WTC11 (cell line): ENCODE results near the gene SH3TC2. TPM values are rescaled to one million over a fixed set of nuclear protein-coding genes. Genes with fewer than 3 reads are reported as not detected.

Experiments
- ATAC-seq: fragments of 200-7000 bp; cut with Tn5 transposase; 2 replicates; pipeline ENCODE4 v1.10.0; 2021; ENCODE audit warnings: mild to moderate bottlenecking, moderate library complexity
- CTCF ChIA-PET: fragments of 300-600 bp; sonication (Branson Sonifier 250); formaldehyde crosslinking; loops from one replicate; lab custom pipeline; 2021; ENCODE audit warnings: antibody characterized with exemption; lab: Charles Lee
- POLR2A ChIA-PET: fragments of 350-600 bp; sonication (Branson Sonifier 250); formaldehyde crosslinking; loops from one replicate; lab custom pipeline; 2021; ENCODE audit warnings: antibody characterized with exemption; lab: Charles Lee
- DNase-seq: peaks from one replicate; pipeline ENCODE4 v3.0.0; 2021; ENCODE audit warnings: low spot score
- H3K27ac Mint-ChIP-seq: 2 replicates; pipeline ENCODE4 v1.8.0; 2021; ENCODE audit warnings: mixed read lengths
- H3K27me3 Mint-ChIP-seq: 2 replicates; pipeline ENCODE4 v1.8.0; 2021; ENCODE audit warnings: low read depth, mild to moderate bottlenecking, moderate library complexity, mixed read lengths
- H3K36me3 Mint-ChIP-seq: 2 replicates; pipeline ENCODE4 v1.8.0; 2021; ENCODE audit warnings: mixed read lengths
- H3K4me1 Mint-ChIP-seq: 2 replicates; pipeline ENCODE4 v1.8.0; 2022; ENCODE audit warnings: mixed read lengths
- H3K4me3 Mint-ChIP-seq: 2 replicates; pipeline ENCODE4 v1.8.0; 2021; ENCODE audit warnings: mild to moderate bottlenecking, moderate library complexity, mixed read lengths
- H3K9me3 Mint-ChIP-seq: 2 replicates; pipeline ENCODE4 v1.8.0; 2021; ENCODE audit warnings: mixed read lengths
- CREB1 ChIP-seq: sonication (generic); formaldehyde crosslinking; IDR thresholded peaks from 2 replicates; pipeline ENCODE4 v1.8.0; 2023; ENCODE audit warnings: mild to moderate bottlenecking, missing genetic modification reagents
- E2F5 ChIP-seq: sonication (generic); formaldehyde crosslinking; IDR thresholded peaks from 2 replicates; pipeline ENCODE4 v1.8.1; 2022; ENCODE audit warnings: mild to moderate bottlenecking, moderate library complexity, missing genetic modification reagents
- ELF4 ChIP-seq: sonication (generic); formaldehyde crosslinking; IDR thresholded peaks from 2 replicates; pipeline ENCODE4 v1.8.1; 2022; ENCODE audit warnings: low read depth, mild to moderate bottlenecking, moderate library complexity, missing genetic modification reagents
- EMX1 ChIP-seq: fragments of 250-450 bp; sonication (Bioruptor Pico); IDR thresholded peaks from 2 replicates; pipeline ENCODE4 v1.8.0; 2021; ENCODE audit warnings: mild to moderate bottlenecking
- HMGXB4 ChIP-seq: sonication (generic); formaldehyde crosslinking; IDR thresholded peaks from 2 replicates; pipeline ENCODE4 v1.8.1; 2023; ENCODE audit warnings: mild to moderate bottlenecking, moderate library complexity, missing genetic modification reagents
- IRF1 ChIP-seq: sonication (generic); formaldehyde crosslinking; IDR thresholded peaks from 2 replicates; pipeline ENCODE4 v1.8.0; 2023; ENCODE audit warnings: missing genetic modification reagents
- MAX ChIP-seq: sonication (generic); formaldehyde crosslinking; IDR thresholded peaks from 2 replicates; pipeline ENCODE4 v1.8.0; 2022; ENCODE audit warnings: mild to moderate bottlenecking, missing genetic modification reagents
- MXD4 ChIP-seq: fragments of 250-450 bp; sonication (Bioruptor Pico); IDR thresholded peaks from 2 replicates; pipeline ENCODE4 v1.8.0; 2021; ENCODE audit warnings: mild to moderate bottlenecking, moderate library complexity, borderline replicate concordance
- PRRX2 ChIP-seq: fragments of 250-450 bp; sonication (Bioruptor Pico); IDR thresholded peaks from 2 replicates; pipeline ENCODE4 v1.8.0; 2021; ENCODE audit warnings: mild to moderate bottlenecking
- RORB ChIP-seq: fragments of 250-450 bp; sonication (Bioruptor Pico); IDR thresholded peaks from 2 replicates; pipeline ENCODE4 v1.9.0; 2021; ENCODE audit warnings: mild to moderate bottlenecking
- SOX15 ChIP-seq: fragments of 250-450 bp; sonication (Bioruptor Pico); IDR thresholded peaks from 2 replicates; pipeline ENCODE4 v1.9.0; 2021; ENCODE audit warnings: mild to moderate bottlenecking
- STAT6 ChIP-seq: sonication (generic); formaldehyde crosslinking; conservative IDR thresholded peaks from 2 replicates; pipeline ENCODE4 v1.8.1; 2023; ENCODE audit warnings: mild to moderate bottlenecking, low read depth, missing genetic modification reagents, moderate library complexity
- TCF7 ChIP-seq: sonication (generic); formaldehyde crosslinking; IDR thresholded peaks from 2 replicates; pipeline ENCODE4 v1.8.0; 2022; ENCODE audit warnings: mild to moderate bottlenecking, low read depth, missing genetic modification reagents, moderate library complexity
- TP53 ChIP-seq: sonication (generic); formaldehyde crosslinking; IDR thresholded peaks from 2 replicates; pipeline ENCODE4 v1.8.1; 2023; ENCODE audit warnings: mild to moderate bottlenecking, missing genetic modification reagents
- USF2 ChIP-seq: sonication (generic); formaldehyde crosslinking; IDR thresholded peaks from 2 replicates; pipeline ENCODE4 v1.8.1; 2023; ENCODE audit warnings: mild to moderate bottlenecking, missing genetic modification reagents, moderate library complexity
- ZBTB21 ChIP-seq: sonication (generic); formaldehyde crosslinking; IDR thresholded peaks from 2 replicates; pipeline ENCODE4 v1.8.1; 2023; ENCODE audit warnings: mild to moderate bottlenecking, missing genetic modification reagents, borderline replicate concordance
- ZNF317 ChIP-seq: sonication (generic); formaldehyde crosslinking; IDR thresholded peaks from 2 replicates; pipeline ENCODE4 v1.8.1; 2023; ENCODE audit warnings: low read depth, mild to moderate bottlenecking, moderate library complexity, missing genetic modification reagents, borderline replicate concordance
- ZNF512 ChIP-seq: sonication (generic); formaldehyde crosslinking; IDR thresholded peaks from 2 replicates; pipeline ENCODE4 v1.8.1; 2022; ENCODE audit warnings: missing genetic modification reagents, borderline replicate concordance
- ZNF671 ChIP-seq: fragments of 250-450 bp; sonication (Bioruptor Pico); IDR thresholded peaks from 2 replicates; pipeline ENCODE4 v1.8.0; 2021; ENCODE audit warnings: mild to moderate bottlenecking
- total RNA-seq: library from RNA; stranded (reverse); gene quantifications from 3 replicates; pipeline ENCODE4 v1.2.3, GENCODE V29; 2021

Gene SH3TC2
- total RNA-seq, 1 experiment from 2014 or later = 0.61 TPM

- TF ChIP-seq STAT6 (CRISPR knock-in tag) (no peak), ZNF671 (CRISPR knock-in tag) (no peak), EMX1 (CRISPR knock-in tag) (no peak), USF2 (CRISPR knock-in tag) (no peak), ZBTB21 (no peak), ZNF317 (CRISPR knock-in tag) (no peak), E2F5 (CRISPR knock-in tag) (no peak), MXD4 (CRISPR knock-in tag) (no peak), ELF4 (no peak), IRF1 (CRISPR knock-in tag) (no peak)
Measured at GRCh38 chr5:149083846-149084245, 21.0 kb upstream of the SH3TC2 start (continued).

- POLR2A ChIA-PET = no interaction called here
- Mint-ChIP-seq H3K4me1 (no peaks in the 10 kb centered on the region), H3K4me3 (no peak overlapping the region), H3K9me3 (no peaks in the 10 kb centered on the region; the same call in 1 of the 2 replicates), H3K36me3 (no peaks in the 10 kb centered on the region), H3K27ac (no peak overlapping the region), H3K27me3 (peaks cover 2% of the 10 kb centered on the region; the same call in 1 of the 2 replicates)
- CTCF ChIA-PET = interaction anchor here (1.3 kb wide), 1 partner anchor 32 kb away, joined by 4 read pairs; no protein-coding TSS in a partner anchor
- no peak for TF ChIP-seq HMGXB4 (CRISPR knock-in tag)
- no peak for TF ChIP-seq TCF7 (CRISPR knock-in tag)
- no peak for TF ChIP-seq MAX
- TF ChIP-seq PRRX2 (CRISPR knock-in tag) = no peak
- no peak for DNase-seq
- ATAC-seq = no peak
Measured at GRCh38 chr5:149082271-149082670, 19.4 kb upstream of the SH3TC2 start.

GRCh38 chr5:149080294-149080693 lies 17.4 kb upstream of the SH3TC2 start:
- Mint-ChIP-seq H3K4me1 (no peaks in the 10 kb centered on the region), H3K4me3 (no peak overlapping the region), H3K27me3 (peaks cover 2% of the 10 kb centered on the region; the same call in 1 of the 2 replicates), H3K36me3 (no peaks in the 10 kb centered on the region), H3K9me3 (no peaks in the 10 kb centered on the region), H3K27ac (no peak overlapping the region)
- ChIA-PET POLR2A (no interaction called here), CTCF (no interaction called here)
- no peak for ATAC-seq
- TF ChIP-seq SOX15 (CRISPR knock-in tag) = no peak
- TF ChIP-seq TP53 (CRISPR knock-in tag) = no peak
- TF ChIP-seq IRF1 (CRISPR knock-in tag) = no peak
- TF ChIP-seq CREB1 = no peak
- no peak for TF ChIP-seq ZNF512 (CRISPR knock-in tag)
- TF ChIP-seq RORB (CRISPR knock-in tag) = no peak
- no peak for DNase-seq
